CD4-positive, alpha-beta T cell treated with Interleukin-17A for 4 hours (primary cell): ENCODE measurements around the gene STK25.

Experiments
- DNase-seq: peaks from one replicate; pipeline ENCODE4 v3.0.0-alpha.2; 2020; ENCODE audit warnings: mixed read lengths

Gene STK25

GRCh38 chr2:241493092-241493491 lies 15.3 kb downstream of the STK25 start:
- DNase-seq: no peak

- DNase-seq: no peak
Measured at GRCh38 chr2:241492174-241492565, 16.2 kb downstream of the STK25 start.

- DNase-seq: no peak
Measured at GRCh38 chr2:241491549-241492173, 16.7 kb downstream of the STK25 start.

GRCh38 chr2:241490825-241491506 lies 17.4 kb downstream of the STK25 start:
- DNase-seq: no peak

GRCh38 chr2:241489733-241490680 lies 18.4 kb downstream of the STK25 start:
- no peak for DNase-seq

- no peak for DNase-seq
Measured at GRCh38 chr2:241489088-241489487, 19.3 kb downstream of the STK25 start.

- DNase-seq: no peak
Measured at GRCh38 chr2:241485172-241485911, 23.0 kb downstream of the STK25 start.

GRCh38 chr2:241483305-241483704 lies 25.1 kb downstream of the STK25 start:
- DNase-seq: no peak

- DNase-seq: no peak
Measured at GRCh38 chr2:241482126-241482955, 26.0 kb downstream of the STK25 start.

- no peak for DNase-seq
Measured at GRCh38 chr2:241481687-241482086, 26.7 kb downstream of the STK25 start.

- DNase-seq: no peak
Measured at GRCh38 chr2:241479026-241479898, 29.1 kb downstream of the STK25 start.

- no peak for DNase-seq
Measured at GRCh38 chr2:241478166-241478565, 30.2 kb downstream of the STK25 start.

GRCh38 chr2:241475267-241475666 lies 33.1 kb downstream of the STK25 start:
- DNase-seq: no peak

- no peak for DNase-seq
Measured at GRCh38 chr2:241473399-241473798, 35.0 kb downstream of the STK25 start.

GRCh38 chr2:241469746-241470145 lies 38.6 kb downstream of the STK25 start:
- no peak for DNase-seq

GRCh38 chr2:241468476-241468781 lies 40.0 kb downstream of the STK25 start:
- no peak for DNase-seq

GRCh38 chr2:241467777-241468475 lies 40.5 kb downstream of the STK25 start:
- DNase-seq: no peak

GRCh38 chr2:241466230-241466629 lies 42.2 kb downstream of the STK25 start:
- DNase-seq: no peak

GRCh38 chr2:241465543-241465942 lies 42.8 kb downstream of the STK25 start:
- DNase-seq: no peak
